Astrocyte (in vitro differentiated cells and primary cell): ENCODE results near the gene FAM131A. TPM values are rescaled to one million over a fixed set of nuclear protein-coding genes. Genes with fewer than 3 reads are reported as not detected.
A peak's percentile ranks its signal among the peaks of the same experiment; 100 is the strongest.

Source experiments
- DNase-seq: peaks from one replicate; pipeline ENCODE4 v3.0.0-alpha.2; 2010; ENCODE audit warnings: low read depth
- FAIRE-seq: peaks from 2 replicates; lab custom pipeline; 2011; peaks lifted over from hg19 to GRCh38; lab: Jason Lieb, UNC
- H2AFZ ChIP-seq: 2 replicates; pipeline ENCODE4 v1.6.0; 2012; ENCODE audit warnings: low read depth, low read length, inconsistent platforms
- H3K27ac ChIP-seq: 2 replicates; pipeline ENCODE4 v1.5.1; 2011; ENCODE audit warnings: low read depth, low read length, inconsistent platforms
- H3K27me3 ChIP-seq: 2 replicates; pipeline ENCODE4 v1.6.0; 2011; ENCODE audit warnings: low read length, inconsistent platforms; ENCODE audit not compliant: insufficient read depth
- H3K36me3 ChIP-seq: 2 replicates; pipeline ENCODE4 v1.5.1; 2011; ENCODE audit warnings: low read length, inconsistent platforms; ENCODE audit not compliant: insufficient read depth
- H3K4me1 ChIP-seq: 2 replicates; pipeline ENCODE4 v1.5.1; 2011; ENCODE audit warnings: low read length, inconsistent platforms; ENCODE audit not compliant: insufficient read depth
- H3K4me2 ChIP-seq: 2 replicates; pipeline ENCODE4 v1.6.0; 2012; ENCODE audit warnings: low read length, inconsistent platforms
- H3K4me3 ChIP-seq: 2 replicates; pipeline ENCODE4 v1.5.1; 2011; ENCODE audit warnings: low read depth, mild to moderate bottlenecking, low read length, inconsistent platforms; ENCODE audit not compliant: insufficient read depth
- H3K79me2 ChIP-seq: 2 replicates; pipeline ENCODE4 v1.6.0; 2012; ENCODE audit warnings: mild to moderate bottlenecking, low read length, inconsistent platforms; ENCODE audit not compliant: insufficient read depth
- H3K9ac ChIP-seq: 2 replicates; pipeline ENCODE4 v1.6.0; 2012; ENCODE audit warnings: mild to moderate bottlenecking, low read length, inconsistent platforms
- H3K9me3 ChIP-seq: 2 replicates; pipeline ENCODE4 v1.5.1; 2012; ENCODE audit warnings: low read depth, mild to moderate bottlenecking, low read length, inconsistent platforms; ENCODE audit not compliant: insufficient read depth
- H4K20me1 ChIP-seq: 2 replicates; pipeline ENCODE4 v1.6.0; 2012; ENCODE audit warnings: low read length, inconsistent platforms; ENCODE audit not compliant: insufficient read depth
- H3K27ac Mint-ChIP-seq: one replicate; pipeline ENCODE4 v1.8.0; 2021; ENCODE audit warnings: mild to moderate bottlenecking, mixed read lengths; ENCODE audit not compliant: unreplicated experiment
- H3K27me3 Mint-ChIP-seq: one replicate; pipeline ENCODE4 v1.8.0; 2021; ENCODE audit warnings: low read depth, mixed read lengths; ENCODE audit not compliant: unreplicated experiment
- H3K36me3 Mint-ChIP-seq: one replicate; pipeline ENCODE4 v1.8.0; 2021; ENCODE audit warnings: low read depth, mixed read lengths; ENCODE audit not compliant: unreplicated experiment
- H3K4me1 Mint-ChIP-seq: one replicate; pipeline ENCODE4 v1.8.0; 2021; ENCODE audit warnings: low read depth, mixed read lengths; ENCODE audit not compliant: unreplicated experiment
- H3K4me3 Mint-ChIP-seq: one replicate; pipeline ENCODE4 v1.8.0; 2021; ENCODE audit warnings: mild to moderate bottlenecking, moderate library complexity, mixed read lengths; ENCODE audit not compliant: unreplicated experiment
- H3K9me3 Mint-ChIP-seq: one replicate; pipeline ENCODE4 v1.8.0; 2021; ENCODE audit warnings: mild to moderate bottlenecking, mixed read lengths; ENCODE audit not compliant: unreplicated experiment
- CTCF ChIP-seq: IDR thresholded peaks from 2 replicates; pipeline ENCODE4 v1.5.1; 2011; ENCODE audit warnings: low read depth, mild to moderate bottlenecking, inconsistent platforms, low read length, moderate library complexity; ENCODE audit not compliant: insufficient read depth
- EZH2 ChIP-seq: IDR thresholded peaks from 2 replicates; pipeline ENCODE4 v1.6.1; 2012; ENCODE audit warnings: mild to moderate bottlenecking, low read length, inconsistent platforms; ENCODE audit not compliant: insufficient read depth
- total RNA-seq: library from RNA; stranded (reverse); gene quantifications from 2 replicates; pipeline ENCODE4 v1.2.1, GENCODE V29; 2021

The FAM131A gene
- total RNA-seq, 1 donor from 2014 or later = 12.2 TPM

- H3K36me3 Mint-ChIP-seq = no peaks in the 10 kb centered on the region
- no peak overlapping the region for H2AFZ ChIP-seq
- no peak overlapping the region for H3K4me2 ChIP-seq
- H3K4me1 ChIP-seq = no peaks in the 10 kb centered on the region
- H3K79me2 ChIP-seq = no peaks in the 10 kb centered on the region
- H3K27ac ChIP-seq = no peak overlapping the region
- FAIRE-seq = no peak
- no peaks in the 10 kb centered on the region for H3K4me1 Mint-ChIP-seq
- H3K27me3 Mint-ChIP-seq = peaks cover 36% of the 10 kb centered on the region
- H3K36me3 ChIP-seq = no peaks in the 10 kb centered on the region
- peaks cover 2% of the 10 kb centered on the region for H3K9me3 Mint-ChIP-seq
- no peak overlapping the region for H3K9ac ChIP-seq
- no peaks in the 10 kb centered on the region for H4K20me1 ChIP-seq
- no peak overlapping the region for H3K4me3 Mint-ChIP-seq
- DNase-seq = no peak
- H3K27me3 ChIP-seq = peaks cover 2% of the 10 kb centered on the region
- TF ChIP-seq EZH2 (no peak), CTCF (no peak)
- no peak overlapping the region for H3K4me3 ChIP-seq
- H3K9me3 ChIP-seq = no peaks in the 10 kb centered on the region
- H3K27ac Mint-ChIP-seq = peak overlapping the region; percentile 34
Observed at GRCh38 chr3:184291044-184291737, 46.2 kb upstream of the FAM131A start.

GRCh38 chr3:184291738-184292445, 45.5 kb upstream of the FAM131A start:
- Histone ChIP-seq H3K4me2 (no peak overlapping the region), H3K4me1 (no peaks in the 10 kb centered on the region), H3K9ac (no peak overlapping the region), H4K20me1 (no peaks in the 10 kb centered on the region), H3K79me2 (no peaks in the 10 kb centered on the region), H3K36me3 (no peaks in the 10 kb centered on the region), H3K4me3 (no peak overlapping the region), H3K9me3 (no peaks in the 10 kb centered on the region), H3K27ac (no peak overlapping the region), H2AFZ (no peak overlapping the region), H3K27me3 (peaks cover 2% of the 10 kb centered on the region)
- peaks cover 2% of the 10 kb centered on the region for H3K9me3 Mint-ChIP-seq
- H3K27ac Mint-ChIP-seq = no peak overlapping the region
- H3K4me1 Mint-ChIP-seq = no peaks in the 10 kb centered on the region
- peaks cover 31% of the 10 kb centered on the region for H3K27me3 Mint-ChIP-seq
- no peaks in the 10 kb centered on the region for H3K36me3 Mint-ChIP-seq
- DNase-seq (no peak), FAIRE-seq (no peak)
- TF ChIP-seq CTCF (no peak), EZH2 (no peak)
- no peak overlapping the region for H3K4me3 Mint-ChIP-seq

GRCh38 chr3:184295771-184296170, 41.6 kb upstream of the FAM131A start:
- FAIRE-seq (no peak), DNase-seq (no peak)
- H3K4me1 Mint-ChIP-seq = peaks cover 7% of the 10 kb centered on the region
- no peak overlapping the region for H2AFZ ChIP-seq
- H3K9me3 ChIP-seq = no peaks in the 10 kb centered on the region
- no peak overlapping the region for H3K4me3 Mint-ChIP-seq
- peaks cover 2% of the 10 kb centered on the region for H3K9me3 Mint-ChIP-seq
- H4K20me1 ChIP-seq = peaks cover 15% of the 10 kb centered on the region
- peaks cover 7% of the 10 kb centered on the region for H3K4me1 ChIP-seq
- H3K27ac Mint-ChIP-seq = no peak overlapping the region
- no peak overlapping the region for H3K27ac ChIP-seq
- peaks cover 2% of the 10 kb centered on the region for H3K36me3 ChIP-seq
- peaks cover 28% of the 10 kb centered on the region for H3K27me3 Mint-ChIP-seq
- peaks cover 2% of the 10 kb centered on the region for H3K27me3 ChIP-seq
- no peak overlapping the region for H3K9ac ChIP-seq
- no peak overlapping the region for H3K4me3 ChIP-seq
- TF ChIP-seq EZH2 (no peak), CTCF (no peak)
- peaks cover 18% of the 10 kb centered on the region for H3K79me2 ChIP-seq
- no peak overlapping the region for H3K4me2 ChIP-seq
- H3K36me3 Mint-ChIP-seq = no peaks in the 10 kb centered on the region
